B cell (primary cell): Measurements from ENCODE around the gene KSR2. TPM values are rescaled to one million over a fixed set of nuclear protein-coding genes. Genes with fewer than 3 reads are reported as not detected.

ENCODE experiments used
- ATAC-seq: fragments of 200-7000 bp; cut with Tn5 transposase; one replicate; pipeline ENCODE4 v1.10.0; 2021; ENCODE audit warnings: low read depth, mild to moderate bottlenecking, moderate number of reproducible peaks, moderate library complexity
- CTCF ChIA-PET: fragments of 350-600 bp; sonication (Branson Sonifier 250); formaldehyde crosslinking; loops from one replicate; lab custom pipeline; 2021; ENCODE audit warnings: antibody characterized with exemption, inconsistent platforms; lab: Charles Lee
- POLR2A ChIA-PET: fragments of 350-600 bp; sonication (Branson Sonifier 250); formaldehyde crosslinking; loops from one replicate; lab custom pipeline; 2021; ENCODE audit warnings: antibody characterized with exemption; lab: Charles Lee
- DNase-seq: peaks from one replicate; pipeline ENCODE4 v3.0.0; 2013
- H2AFZ ChIP-seq: 2 replicates; pipeline ENCODE4 v1.6.1; 2012; ENCODE audit warnings: mild to moderate bottlenecking, low read depth, low read length; ENCODE audit not compliant: insufficient read depth, poor library complexity, severe bottlenecking
- H3K27ac ChIP-seq, 2 donors: 1 replicate in 1 of 2; 2 replicates in 1 of 2; pipeline ENCODE4 v1.5.1; 2012 to 2013; ENCODE audit warnings: low read length in 2 of 2, mild to moderate bottlenecking in 2 of 2, moderate library complexity in 1 of 2
- H3K27me3 ChIP-seq, 4 experiments: fragments of 200-600 bp in 1 of 4; sonication (generic) in 1 of 4; replicated peaks in 1 of 4; 1 replicate in 2 of 4; 2 replicates in 2 of 4; pipeline versions ENCODE4 v1.6.1 to v1.7.0; 2013 to 2016; ENCODE audit warnings: low read length in 3 of 4, mild to moderate bottlenecking in 2 of 4, mixed read lengths in 1 of 4, moderate library complexity in 1 of 4; ENCODE audit not compliant: insufficient read depth in 4 of 4, control insufficient read depth in 3 of 4; ENCODE audit errors: control extremely low read depth in 1 of 4
- H3K36me3 ChIP-seq, 2 experiments: replicated peaks in 1 of 2; 1 replicate in 1 of 2; 2 replicates in 1 of 2; pipeline versions ENCODE4 v1.6.1 to v1.7.1; 2013; ENCODE audit warnings: low read length in 1 of 2; ENCODE audit not compliant: insufficient read depth in 2 of 2, control insufficient read depth in 1 of 2; ENCODE audit errors: control extremely low read depth in 1 of 2, extremely low read depth in 1 of 2
- H3K4me1 ChIP-seq, 2 donors: fragments of 200-600 bp in 1 of 2; sonication (generic) in 1 of 2; 1 replicate in 1 of 2; 2 replicates in 1 of 2; pipeline versions ENCODE4 v1.5.1 to v1.6.1; 2013 to 2017; ENCODE audit warnings: low read length in 2 of 2; ENCODE audit not compliant: control insufficient read depth in 2 of 2, insufficient read depth in 2 of 2
- H3K4me2 ChIP-seq: replicated peaks from 2 replicates; pipeline ENCODE3; 2012; ENCODE audit warnings: mild to moderate bottlenecking, low read depth, low read length; ENCODE audit not compliant: poor library complexity, severe bottlenecking
- H3K4me3 ChIP-seq, 5 experiments: fragments of 200-600 bp in 1 of 5; sonication (generic) in 1 of 5; 1 replicate in 3 of 5; 2 replicates in 2 of 5; pipeline versions ENCODE4 v1.5.1 to v1.7.0; 2011 to 2016; ENCODE audit warnings: low read length in 4 of 5, mild to moderate bottlenecking in 4 of 5, low read depth in 2 of 5, control low read depth in 1 of 5, moderate library complexity in 1 of 5; ENCODE audit not compliant: insufficient read depth in 1 of 5; ENCODE audit errors: control extremely low read depth in 1 of 5, extremely low read depth in 1 of 5
- H3K79me2 ChIP-seq: fragments of 200-600 bp; sonication (generic); one replicate; pipeline ENCODE4 v1.6.0; 2016; ENCODE audit warnings: low read length; ENCODE audit not compliant: control insufficient read depth, insufficient read depth
- H3K9ac ChIP-seq: fragments of 200-600 bp; sonication (generic); 2 replicates; pipeline ENCODE4 v1.6.1; 2017; ENCODE audit warnings: mild to moderate bottlenecking, low read length, moderate library complexity
- H3K9me3 ChIP-seq, 3 donors: one replicate each; pipeline versions ENCODE4 v1.6.1 to v1.7.1; 2013; ENCODE audit warnings: low read length in 2 of 3; ENCODE audit not compliant: control insufficient read depth in 2 of 3, insufficient read depth in 1 of 3; ENCODE audit errors: control extremely low read depth in 1 of 3
- H4K20me1 ChIP-seq: 2 replicates; pipeline ENCODE4 v1.6.0; 2012; ENCODE audit warnings: mild to moderate bottlenecking, low read length; ENCODE audit not compliant: insufficient read depth, control insufficient read depth, poor library complexity, severe bottlenecking
- H3K27ac Mint-ChIP-seq: one replicate; pipeline ENCODE4 v1.8.0; 2021; ENCODE audit warnings: mixed read lengths
- H3K27me3 Mint-ChIP-seq: one replicate; pipeline ENCODE4 v1.8.0; 2021; ENCODE audit warnings: mixed read lengths
- H3K4me1 Mint-ChIP-seq: one replicate; pipeline ENCODE4 v1.8.0; 2021; ENCODE audit warnings: mixed read lengths
- H3K4me3 Mint-ChIP-seq: one replicate; pipeline ENCODE4 v1.8.0; 2021; ENCODE audit warnings: mixed read lengths
- H3K9me3 Mint-ChIP-seq: one replicate; pipeline ENCODE4 v1.8.0; 2022; ENCODE audit warnings: mixed read lengths; ENCODE audit not compliant: insufficient read depth
- EZH2 ChIP-seq: IDR thresholded peaks from 2 replicates; pipeline ENCODE4 v1.6.1; 2012; ENCODE audit warnings: borderline replicate concordance, low read depth, mild to moderate bottlenecking, moderate library complexity, low read length; ENCODE audit not compliant: insufficient read depth, poor library complexity, severe bottlenecking
- WGBS: methylation state at CpG from one replicate; pipeline ENCODE4 v1.1.5; 2013; ENCODE audit warnings: missing lambda C conversion rate; ENCODE audit not compliant: insufficient coverage; 5-methylcytosine and 5-hydroxymethylcytosine counted together
- intact Hi-C: fragments of 100-400 bp; cut with micrococcal nuclease; formaldehyde crosslinking; loops from one replicate; pipeline ENCODE4 v1.10.0; 2022
- polyA plus RNA-seq: library from polyadenylated mRNA; depleted of rRNA; stranded (reverse); fragments of >200 nt; gene quantifications from 2 replicates; pipeline ENCODE4 v1.2.3, GENCODE V29; 2012
- total RNA-seq, 2 donors: library from RNA; stranded (reverse); fragments of 120-200 nt in 1 of 2; gene quantifications; 1 replicate in 1 of 2; 2 replicates in 1 of 2; pipeline versions ENCODE4 v1.2.3 to v1.2.4, GENCODE V29; 2013 to 2022
- TF ChIP-seq, protein P1 (sequence below): fragments of 200-600 bp; IDR thresholded peaks from one replicate; pipeline ENCODE4 v1.8.0; 2022; ENCODE audit warnings: antibody characterized with exemption, mild to moderate bottlenecking

KSR2 gene
- total and polyA plus RNA-seq, 2 donors (not counting 1 experiment from before 2014, with no cell fraction given) = not detected

DNA sequence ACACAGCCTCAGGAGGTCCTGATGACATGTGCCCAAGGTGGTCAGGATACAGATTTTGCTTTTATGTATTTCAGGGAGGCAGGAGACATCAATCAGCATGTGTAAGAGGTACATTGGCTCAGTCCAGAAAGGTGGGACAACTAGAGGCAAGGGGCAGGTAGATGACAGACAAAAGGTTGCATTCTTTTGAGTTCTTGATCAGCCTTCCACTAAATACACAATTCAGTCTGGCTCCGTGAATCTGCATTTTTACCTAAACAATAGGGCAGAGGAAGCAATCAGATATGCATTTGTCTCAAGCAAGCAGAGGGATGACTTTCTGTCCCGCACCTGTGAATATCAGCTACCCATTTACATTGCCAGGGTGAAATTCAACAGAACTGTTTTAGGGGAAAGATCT, 178.6 kb downstream of the KSR2 start:
- peaks cover 11% of the 10 kb centered on the region for H3K27me3 Mint-ChIP-seq
- Histone ChIP-seq H3K27ac (no peak overlapping the region), H3K27me3 (no peaks in the 10 kb centered on the region), H3K4me2 (no peak overlapping the region), H3K4me1 (no peaks in the 10 kb centered on the region), H3K4me3 (no peak overlapping the region), H3K9ac (no peak overlapping the region), H2AFZ (no peak overlapping the region), H3K79me2 (no peaks in the 10 kb centered on the region), H3K36me3 (no peaks in the 10 kb centered on the region), H4K20me1 (no peaks in the 10 kb centered on the region), H3K9me3 (peaks cover 0 to under 1% (median 0%) of the 10 kb centered on the region in 3 donors)
- DNase-seq (no peak), ATAC-seq (no peak)
- CTCF ChIA-PET = no interaction called here
- POLR2A ChIA-PET = no interaction called here
- H3K4me1 Mint-ChIP-seq = no peaks in the 10 kb centered on the region
- 50% methylated on average over 1 of the region's 2 CpGs for WGBS
- intact Hi-C loops = no loop called here
- H3K9me3 Mint-ChIP-seq = no peaks in the 10 kb centered on the region
- no peak for TF ChIP-seq EZH2
- TF ChIP-seq, protein P1, sequence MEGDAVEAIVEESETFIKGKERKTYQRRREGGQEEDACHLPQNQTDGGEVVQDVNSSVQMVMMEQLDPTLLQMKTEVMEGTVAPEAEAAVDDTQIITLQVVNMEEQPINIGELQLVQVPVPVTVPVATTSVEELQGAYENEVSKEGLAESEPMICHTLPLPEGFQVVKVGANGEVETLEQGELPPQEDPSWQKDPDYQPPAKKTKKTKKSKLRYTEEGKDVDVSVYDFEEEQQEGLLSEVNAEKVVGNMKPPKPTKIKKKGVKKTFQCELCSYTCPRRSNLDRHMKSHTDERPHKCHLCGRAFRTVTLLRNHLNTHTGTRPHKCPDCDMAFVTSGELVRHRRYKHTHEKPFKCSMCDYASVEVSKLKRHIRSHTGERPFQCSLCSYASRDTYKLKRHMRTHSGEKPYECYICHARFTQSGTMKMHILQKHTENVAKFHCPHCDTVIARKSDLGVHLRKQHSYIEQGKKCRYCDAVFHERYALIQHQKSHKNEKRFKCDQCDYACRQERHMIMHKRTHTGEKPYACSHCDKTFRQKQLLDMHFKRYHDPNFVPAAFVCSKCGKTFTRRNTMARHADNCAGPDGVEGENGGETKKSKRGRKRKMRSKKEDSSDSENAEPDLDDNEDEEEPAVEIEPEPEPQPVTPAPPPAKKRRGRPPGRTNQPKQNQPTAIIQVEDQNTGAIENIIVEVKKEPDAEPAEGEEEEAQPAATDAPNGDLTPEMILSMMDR = no peak
- no peak overlapping the region for H3K27ac Mint-ChIP-seq
- no peak overlapping the region for H3K4me3 Mint-ChIP-seq

- no peaks in the 10 kb centered on the region for H3K4me1 ChIP-seq
- no peaks in the 10 kb centered on the region for H3K4me1 Mint-ChIP-seq
- no peaks in the 10 kb centered on the region for H4K20me1 ChIP-seq
- H3K9me3 ChIP-seq = no peaks in the 10 kb centered on the region
- intact Hi-C loops = no loop called here
- WGBS = 42% methylated on average over 6 of the region's 7 CpGs
- H3K27me3 ChIP-seq = no peaks in the 10 kb centered on the region
- no peaks in the 10 kb centered on the region for H3K79me2 ChIP-seq
- no peak for ATAC-seq
- H3K27ac ChIP-seq = no peak overlapping the region
- no peak for DNase-seq
- no peak overlapping the region for H3K4me2 ChIP-seq
- no peak overlapping the region for H2AFZ ChIP-seq
- peaks cover 11% of the 10 kb centered on the region for H3K27me3 Mint-ChIP-seq
- no peak overlapping the region for H3K4me3 ChIP-seq
- no peaks in the 10 kb centered on the region for H3K36me3 ChIP-seq
- no peak overlapping the region for H3K27ac Mint-ChIP-seq
- CTCF ChIA-PET = no interaction called here
- POLR2A ChIA-PET = no interaction called here
- no peak for TF ChIP-seq EZH2
- TF ChIP-seq, protein P1 = no peak
- H3K9me3 Mint-ChIP-seq = peaks cover under 1% of the 10 kb centered on the region
- H3K9ac ChIP-seq = no peak overlapping the region
- H3K4me3 Mint-ChIP-seq = no peak overlapping the region
Measured at GRCh38 chr12:117789195-117789912, 179.4 kb downstream of the KSR2 start.
